ENCODE results near the gene AGXT. TPM values are rescaled to one million over a fixed set of nuclear protein-coding genes. Genes with fewer than 3 reads are reported as not detected.
A peak's percentile ranks its signal among the peaks of the same experiment; 100 is the strongest.

The AGXT gene
- total RNA-seq, 1 donor from 2014 or later = not detected

- ATAC-seq (ENCODE audit: poor library complexity) (no peak), DNase-seq (no peak)
- intact Hi-C loops (cut with DNase I) = no loop called here
Observed at GRCh38 chr2:240858871-240859270, 9.8 kb upstream of the AGXT start.

GRCh38 chr2:240861547-240861946, 7.1 kb upstream of the AGXT start:
- DNase-seq (no peak), ATAC-seq (ENCODE audit: poor library complexity) (no peak)
- intact Hi-C loops (cut with DNase I) = no loop called here

DNA sequence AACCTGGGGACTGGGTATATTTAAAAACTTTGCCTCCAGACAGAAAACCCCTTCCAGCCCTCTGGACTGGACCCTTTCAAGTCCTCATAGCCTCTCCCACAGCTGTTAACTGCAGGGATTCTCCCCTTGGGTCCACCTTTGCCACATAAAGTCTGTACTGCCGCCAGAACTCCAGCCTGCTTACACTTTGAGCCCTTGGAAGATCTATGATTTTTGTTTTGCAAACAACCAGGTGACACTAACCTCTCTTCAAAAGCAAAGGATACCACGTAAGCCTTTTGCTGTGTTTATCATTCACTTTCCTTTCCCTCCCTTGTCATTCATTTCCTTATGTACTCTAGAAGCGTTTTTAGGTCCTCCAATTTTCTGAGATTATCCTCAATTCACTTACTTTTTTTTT, 4.1 kb upstream of the AGXT start:
- ATAC-seq (ENCODE audit: poor library complexity) = no peak

DNA sequence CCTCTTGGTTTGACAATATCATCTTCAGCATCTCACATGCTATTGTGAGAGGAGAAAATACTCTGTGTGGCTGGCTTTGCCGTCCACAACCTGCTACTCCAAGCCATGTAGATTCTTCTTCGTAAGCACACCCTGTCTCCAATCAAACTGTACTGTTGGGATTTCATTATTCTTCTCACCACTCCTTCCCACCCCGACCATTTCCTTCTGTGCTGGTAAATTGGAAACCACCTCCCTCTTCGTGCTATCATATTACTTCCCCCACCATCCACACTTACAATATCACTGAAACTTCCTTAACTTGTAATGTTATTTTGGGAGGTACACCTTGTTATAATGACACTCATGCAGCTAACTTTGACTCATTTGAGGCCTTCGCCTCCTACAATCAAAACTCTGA, 3.2 kb upstream of the AGXT start:
- intact Hi-C loops (cut with DNase I) = no loop called here
- no peak for DNase-seq
- ATAC-seq (ENCODE audit: poor library complexity) = no peak

More for the DNA sequence above, 4.1 kb upstream of the AGXT start:
- intact Hi-C loops (cut with DNase I) = no loop called here
- DNase-seq = no peak

DNA sequence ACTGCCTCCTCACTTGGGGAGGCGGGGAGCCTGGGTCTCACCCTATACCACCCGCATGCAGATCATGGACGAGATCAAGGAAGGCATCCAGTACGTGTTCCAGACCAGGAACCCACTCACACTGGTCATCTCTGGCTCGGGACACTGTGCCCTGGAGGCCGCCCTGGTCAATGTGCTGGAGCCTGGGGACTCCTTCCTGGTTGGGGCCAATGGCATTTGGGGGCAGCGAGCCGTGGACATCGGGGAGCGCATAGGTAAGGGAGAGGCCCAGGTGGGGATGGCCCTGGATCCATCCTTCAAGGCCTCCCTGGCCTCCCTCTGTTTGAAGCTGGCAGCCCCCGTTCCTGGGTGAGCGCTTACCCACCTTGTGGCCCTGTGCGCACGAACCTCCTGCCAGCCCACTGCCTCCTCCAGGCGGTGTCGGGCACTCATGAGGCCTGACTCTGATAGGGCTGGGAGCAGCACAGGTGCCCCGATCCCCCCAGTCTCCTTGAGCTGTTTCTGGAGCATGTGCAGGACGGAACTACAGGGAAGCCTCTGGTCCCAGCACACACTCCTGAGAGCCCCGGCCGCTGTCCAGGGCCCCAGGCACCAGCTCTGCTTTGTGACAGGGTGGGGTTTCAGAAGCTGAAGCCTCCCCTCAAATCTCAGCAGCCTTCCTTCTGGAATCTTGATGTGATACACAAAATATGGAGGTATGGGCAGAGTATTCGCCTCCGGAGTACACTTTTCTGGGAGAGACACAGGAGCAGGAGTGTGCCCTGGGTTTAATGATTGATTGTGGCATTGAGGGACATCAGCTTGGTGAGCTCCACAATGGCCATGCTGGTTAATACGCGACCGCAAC, 708 bp downstream of the AGXT start:
- ATAC-seq (ENCODE audit: poor library complexity) (no peak), DNase-seq (no peak)
- intact Hi-C loops (cut with DNase I) = no loop called here

- intact Hi-C loops (cut with DNase I) = no loop called here
- DNase-seq (no peak), ATAC-seq (ENCODE audit: poor library complexity) (no peak)
Observed at GRCh38 chr2:240869956-240870875, 1.6 kb downstream of the AGXT start.

GRCh38 chr2:240871071-240871958, 2.7 kb downstream of the AGXT start:
- intact Hi-C loops (cut with DNase I) = no loop called here
- ATAC-seq (ENCODE audit: poor library complexity) (no peak), DNase-seq (no peak)

DNA sequence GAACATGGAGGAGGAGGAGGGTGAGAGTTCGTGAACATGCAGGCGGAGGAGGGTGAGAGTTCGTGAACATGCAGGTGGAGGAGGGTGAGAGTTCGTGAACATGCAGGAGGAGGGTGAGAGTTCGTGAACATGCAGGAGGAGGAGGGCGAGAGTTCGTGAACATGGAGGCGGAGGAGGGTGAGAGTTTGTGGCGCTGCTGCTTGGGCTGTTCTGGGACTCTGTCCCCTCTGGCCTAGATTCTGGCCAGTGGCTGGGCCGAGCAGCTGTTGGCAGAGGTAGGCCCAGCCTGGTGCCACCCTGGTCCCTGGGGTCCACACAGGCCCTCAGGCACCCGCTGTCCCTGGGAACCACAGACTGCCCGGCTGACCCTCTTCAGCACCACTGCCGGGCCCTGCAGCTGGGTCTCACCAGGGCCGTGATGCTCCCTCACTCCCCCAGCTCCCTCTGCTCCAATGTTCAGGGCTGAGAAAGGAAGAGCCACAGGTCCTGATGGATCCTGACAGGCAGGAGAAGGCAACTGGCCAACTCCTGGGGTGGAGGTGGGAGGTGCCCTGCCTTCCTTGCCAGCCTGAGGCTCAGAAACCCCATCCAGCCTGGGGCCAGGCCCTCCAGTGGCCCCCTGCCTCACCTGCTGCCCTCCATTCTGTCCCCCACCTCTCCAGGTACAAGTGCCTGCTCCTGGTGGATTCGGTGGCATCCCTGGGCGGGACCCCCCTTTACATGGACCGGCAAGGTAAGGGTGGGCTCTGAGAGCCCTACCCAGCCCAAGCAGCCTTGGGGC, 3.9 kb downstream of the AGXT start:
- no peak for ATAC-seq (ENCODE audit: poor library complexity)
- intact Hi-C loops (cut with DNase I) = no loop called here
- no peak for DNase-seq

DNA sequence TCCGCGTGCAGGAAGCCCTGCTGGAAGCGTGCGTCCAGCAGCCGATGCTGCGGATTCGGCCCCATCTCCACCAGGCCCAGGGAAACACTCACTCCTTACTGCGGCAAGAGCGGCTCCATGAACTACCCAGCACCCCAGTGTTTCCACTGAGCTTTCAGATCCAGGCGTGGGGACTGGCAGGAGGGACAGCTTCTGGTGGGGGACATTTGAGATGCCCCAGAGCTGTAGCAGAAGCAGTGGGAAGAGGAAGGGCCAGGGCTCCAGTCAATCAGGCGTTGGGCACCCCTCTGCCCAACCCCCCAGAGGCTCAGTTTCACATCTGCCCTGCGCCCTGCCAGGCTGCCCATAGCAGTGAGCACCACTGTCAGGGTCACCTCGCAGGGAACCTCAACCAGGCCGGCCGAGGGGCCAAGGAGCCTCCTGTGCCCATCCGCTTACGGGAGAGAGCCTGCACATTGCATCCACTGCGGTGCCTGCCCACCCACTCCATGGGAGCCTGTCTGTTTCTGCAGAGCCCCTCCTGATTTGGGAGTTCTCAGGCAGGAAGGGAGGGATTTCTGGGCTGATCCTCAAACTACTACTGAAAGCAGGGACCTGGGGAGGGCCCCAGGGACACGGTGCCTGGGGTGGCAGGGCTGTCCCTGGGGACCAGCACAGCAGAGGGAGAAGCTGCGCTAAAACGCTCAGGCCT, 4.6 kb downstream of the AGXT start:
- intact Hi-C loops (cut with DNase I) = no loop called here
- no peak for ATAC-seq (ENCODE audit: poor library complexity)
- no peak for DNase-seq

- intact Hi-C loops (cut with DNase I) = no loop called here
- peak; percentile 34 for ATAC-seq (ENCODE audit: poor library complexity)
- DNase-seq = peak; percentile 30
Observed at GRCh38 chr2:240873805-240874714, 5.4 kb downstream of the AGXT start.

- DNase-seq (no peak), ATAC-seq (ENCODE audit: poor library complexity) (no peak)
- intact Hi-C loops (cut with DNase I) = no loop called here
Observed at GRCh38 chr2:240874715-240875227, 6.1 kb downstream of the AGXT start.

DNA sequence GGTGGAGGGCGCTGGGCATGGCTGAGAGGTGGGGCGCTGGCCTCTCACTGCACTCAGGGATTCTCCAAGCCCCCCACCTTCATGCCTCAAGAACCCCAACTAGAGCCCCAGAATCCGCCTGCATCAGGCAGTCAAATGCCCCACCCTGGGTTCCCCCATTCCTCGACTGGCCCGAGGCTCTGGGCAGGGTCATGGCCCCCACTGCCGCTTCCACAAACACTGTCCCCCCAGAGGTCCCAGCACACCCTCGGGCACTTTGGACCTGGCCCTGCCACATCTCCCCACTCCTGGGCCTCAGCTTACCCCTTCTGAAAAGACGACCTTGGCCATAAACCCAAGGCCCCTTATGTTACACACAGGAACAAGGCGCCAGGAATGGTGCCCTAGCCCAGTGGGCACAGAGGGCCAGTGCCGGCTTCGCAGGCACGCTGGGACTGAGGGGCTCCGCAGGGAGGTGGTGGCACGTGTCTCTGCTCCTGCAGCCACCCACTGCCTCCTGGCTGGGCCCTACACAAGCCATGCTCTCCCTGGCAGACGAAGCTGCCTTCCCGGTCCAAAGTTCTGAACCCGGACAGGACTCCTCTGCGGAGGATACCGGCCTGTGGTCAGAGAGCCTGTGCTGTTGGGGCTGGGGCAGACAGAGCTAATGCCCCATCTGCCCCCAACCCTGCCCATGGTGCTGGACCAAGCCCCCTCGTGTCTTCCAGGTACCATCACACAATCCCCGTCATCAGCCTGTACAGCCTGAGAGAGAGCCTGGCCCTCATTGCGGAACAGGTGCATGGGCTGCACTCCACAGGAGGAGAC, 6.8 kb downstream of the AGXT start:
- DNase-seq (peak; percentile 24), ATAC-seq (ENCODE audit: poor library complexity) (no peak)
- intact Hi-C loops (cut with DNase I) = no loop called here

- no peak for ATAC-seq (ENCODE audit: poor library complexity)
- intact Hi-C loops (cut with DNase I) = no loop called here
- DNase-seq = no peak
Observed at GRCh38 chr2:240876035-240876474, 7.4 kb downstream of the AGXT start.

DNA sequence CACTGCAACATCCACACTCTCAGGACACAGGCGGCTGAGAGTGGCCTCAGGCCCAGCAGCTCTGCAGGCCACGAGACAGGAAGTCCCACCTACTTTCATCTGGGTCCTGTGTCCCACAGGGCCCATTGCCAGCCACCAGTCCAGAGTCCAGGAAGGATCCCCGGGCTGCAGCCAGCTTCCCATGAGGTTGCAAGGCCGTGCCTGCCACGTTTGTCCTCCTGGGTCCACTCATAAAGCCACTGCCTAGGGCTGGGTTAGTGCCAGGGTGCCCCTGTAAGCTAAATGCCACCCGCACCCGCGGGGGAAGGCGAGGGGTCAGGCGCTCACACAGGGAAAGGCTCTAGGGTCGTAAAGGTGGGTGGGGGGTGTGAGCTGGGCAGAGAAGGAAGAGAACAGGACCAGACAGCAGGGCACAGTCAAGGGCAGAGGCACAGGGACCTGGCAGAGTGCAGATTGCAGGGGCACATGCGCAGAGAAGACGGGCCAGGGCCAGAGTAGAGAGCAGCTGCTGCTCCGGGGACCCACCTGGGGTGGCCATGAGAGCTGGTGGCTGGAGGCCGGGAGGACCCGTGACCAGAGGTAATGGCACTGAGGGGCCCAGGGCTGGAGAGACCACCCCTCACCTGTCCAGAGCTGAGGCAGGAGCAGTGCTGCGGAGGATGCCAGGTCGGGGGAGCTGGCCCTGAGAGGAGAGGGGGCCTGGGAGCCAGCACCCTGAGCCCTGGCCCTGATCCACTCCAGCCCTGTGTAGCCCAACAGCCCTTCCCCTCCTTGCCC, 8.0 kb downstream of the AGXT start:
- ATAC-seq (ENCODE audit: poor library complexity) = peak; percentile 41
- no peak for DNase-seq
- intact Hi-C loops (cut with DNase I) = no loop called here

Data from Right ventricle myocardium superior (tissue), 1 donor.